Small intestine (tissue), 7 donors: Measurements from ENCODE around the gene GCNA. TPM values are rescaled to one million over a fixed set of nuclear protein-coding genes. Genes with fewer than 3 reads are reported as not detected.

ENCODE experiments used
- DNase-seq, 2 donors: peaks; one replicate each; pipeline versions ENCODE4 v3.0.0 to v3.0.0-alpha.2; 2013
- FAIRE-seq: peaks from 2 replicates; lab custom pipeline; 2012; peaks lifted over from hg19 to GRCh38; lab: Jason Lieb, UNC
- H3K27ac ChIP-seq, 3 donors: one replicate each; pipeline ENCODE4 v1.5.1; 2013; ENCODE audit warnings: low read length in 2 of 3, mild to moderate bottlenecking in 2 of 3, control low read depth in 1 of 3, inconsistent platforms in 1 of 3, low read depth in 1 of 3, moderate library complexity in 1 of 3
- H3K27me3 ChIP-seq, 3 donors: one replicate each; pipeline ENCODE4 v1.6.1; 2013; ENCODE audit warnings: low read length in 3 of 3, inconsistent platforms in 1 of 3; ENCODE audit not compliant: control insufficient read depth in 3 of 3, insufficient read depth in 3 of 3
- H3K36me3 ChIP-seq, 3 donors: one replicate each; pipeline ENCODE4 v1.6.1; 2013; ENCODE audit warnings: low read length in 3 of 3, inconsistent platforms in 1 of 3, low read depth in 1 of 3, mild to moderate bottlenecking in 1 of 3, moderate library complexity in 1 of 3; ENCODE audit not compliant: control insufficient read depth in 3 of 3, insufficient read depth in 2 of 3
- H3K4me1 ChIP-seq, 3 donors: one replicate each; pipeline ENCODE4 v1.6.1; 2013; ENCODE audit warnings: low read length in 2 of 3, inconsistent platforms in 1 of 3, low read depth in 1 of 3, mild to moderate bottlenecking in 1 of 3, moderate library complexity in 1 of 3; ENCODE audit not compliant: control insufficient read depth in 3 of 3, insufficient read depth in 2 of 3
- H3K4me3 ChIP-seq, 3 donors: one replicate each; pipeline ENCODE4 v1.5.1; 2013; ENCODE audit warnings: low read length in 3 of 3, control low read depth in 1 of 3, inconsistent platforms in 1 of 3, low read depth in 1 of 3, mild to moderate bottlenecking in 1 of 3, moderate library complexity in 1 of 3
- H3K9me3 ChIP-seq, 2 donors: one replicate each; pipeline ENCODE4 v1.6.1; 2013; ENCODE audit warnings: low read depth in 1 of 2, low read length in 1 of 2; ENCODE audit not compliant: control insufficient read depth in 2 of 2, insufficient read depth in 1 of 2
- WGBS, 3 donors: extraction: QIAGEN DNeasy Blood & Tissue Kit; methylation state at CpG; one replicate each; pipeline ENCODE4 v1.1.7; 2013; 5-methylcytosine and 5-hydroxymethylcytosine counted together
- polyA plus RNA-seq, 4 donors: library from polyadenylated mRNA; stranded (reverse) in 3 of 4; unstranded in 1 of 4; fragments of 200-250 nt in 3 of 4; fragments of 120-200 nt in 1 of 4; gene quantifications; one replicate each; pipeline versions ENCODE4 v1.2.1 to v1.2.3, GENCODE V29; 2013
- donor health status: healthy with polysubstance abuse.
- donor health status: control.
- donor health status: control.
- donor health status: Bipolar disorder and iron deficiency.
- donor health status: healthy.

The GCNA gene
- polyA plus RNA-seq, 4 donors = 1.1 to 1.7 (median 1.5) TPM

DNA sequence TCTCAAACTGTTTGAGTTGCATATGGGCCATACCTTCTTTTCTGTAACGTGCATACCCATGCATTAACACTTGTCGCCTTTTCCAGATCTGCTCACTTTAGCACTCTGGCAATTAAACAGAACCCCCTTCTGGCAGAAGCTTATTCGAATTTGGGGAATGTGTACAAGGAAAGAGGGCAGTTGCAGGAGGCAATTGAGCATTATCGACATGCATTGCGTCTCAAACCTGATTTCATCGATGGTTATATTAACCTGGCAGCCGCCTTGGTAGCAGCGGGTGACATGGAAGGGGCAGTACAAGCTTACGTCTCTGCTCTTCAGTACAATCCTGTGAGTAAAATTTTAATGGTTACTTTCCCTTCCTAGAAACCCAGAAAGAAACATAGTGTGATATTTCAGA, 40.5 kb upstream of the GCNA start:
- FAIRE-seq = no peak
- 63 to 72% (median 72%) methylated on average over 9 of the region's 9 CpGs for WGBS, 3 donors

GRCh38 chrX:71540801-71541200, 37.4 kb upstream of the GCNA start:
- H3K4me1 ChIP-seq = peaks cover 0 to 12% (median 4%) of the 10 kb centered on the region in 3 donors
- H3K27ac ChIP-seq = peak overlapping the region in 1 of 3 donors; percentile 77
- no peak overlapping the region for H3K4me3 ChIP-seq
- H3K27me3 ChIP-seq = no peaks in the 10 kb centered on the region
- H3K36me3 ChIP-seq = peaks cover 0 to 20% (median 3%) of the 10 kb centered on the region in 3 donors
- WGBS, 3 donors = 29 to 48% (median 46%) methylated on average over 3 of the region's 3 CpGs
- no peak for FAIRE-seq
- no peaks in the 10 kb centered on the region for H3K9me3 ChIP-seq
- DNase-seq = peak in 1 of 2 donors; percentile 20

More for the DNA sequence above, 40.5 kb upstream of the GCNA start:
- peaks cover 0 to 7% (median 0%) of the 10 kb centered on the region in 3 donors for H3K36me3 ChIP-seq
- no peak overlapping the region for H3K4me3 ChIP-seq
- H3K9me3 ChIP-seq = no peaks in the 10 kb centered on the region
- H3K27me3 ChIP-seq = no peaks in the 10 kb centered on the region
- DNase-seq = no peak
- H3K4me1 ChIP-seq = peaks cover 0 to 7% (median 0%) of the 10 kb centered on the region in 3 donors
- no peak overlapping the region for H3K27ac ChIP-seq

GRCh38 chrX:71541210-71542022, 36.8 kb upstream of the GCNA start:
- Histone ChIP-seq H3K27ac (peak overlapping the region in 1 of 3 donors; percentile 38), H3K27me3 (no peaks in the 10 kb centered on the region), H3K9me3 (no peaks in the 10 kb centered on the region), H3K4me1 (peaks cover 0 to 12% (median 4%) of the 10 kb centered on the region in 3 donors), H3K4me3 (no peak overlapping the region), H3K36me3 (peaks cover 0 to 19% (median 3%) of the 10 kb centered on the region in 3 donors)
- WGBS, 3 donors = 33 to 47% (median 38%) methylated on average over 8 of the region's 8 CpGs
- FAIRE-seq = no peak
- DNase-seq = no peak

DNA sequence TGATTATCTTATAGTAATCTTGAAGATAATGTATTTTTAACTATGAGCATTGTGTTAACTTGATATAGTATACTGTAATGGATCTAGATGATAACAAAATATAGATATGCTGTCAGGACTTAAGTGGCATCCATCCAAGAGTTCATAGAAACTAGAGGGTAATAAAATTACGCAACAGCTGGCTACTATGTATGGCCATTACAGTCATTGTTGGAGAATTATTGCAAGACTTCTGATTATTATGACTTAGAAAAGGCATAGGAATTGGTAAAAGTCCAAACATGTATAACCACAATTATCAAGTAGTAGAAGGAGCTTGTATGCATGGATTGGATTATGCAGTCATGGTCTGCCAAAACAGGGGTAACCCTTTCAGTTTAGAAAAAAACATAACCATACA, 35.8 kb upstream of the GCNA start:
- peak; percentile 35 to 42 for DNase-seq
- WGBS, 3 donors = 13 to 47% (median 43%) methylated on average over 1 of the region's 1 CpG
- H3K36me3 ChIP-seq = peaks cover 0 to 25% (median 3%) of the 10 kb centered on the region in 3 donors
- peak overlapping the region in 1 of 3 donors; percentile 23 for H3K27ac ChIP-seq
- no peak overlapping the region for H3K4me3 ChIP-seq
- peaks cover 0 to 12% (median 4%) of the 10 kb centered on the region in 3 donors for H3K4me1 ChIP-seq
- no peaks in the 10 kb centered on the region for H3K9me3 ChIP-seq
- FAIRE-seq = no peak
- no peaks in the 10 kb centered on the region for H3K27me3 ChIP-seq

DNA sequence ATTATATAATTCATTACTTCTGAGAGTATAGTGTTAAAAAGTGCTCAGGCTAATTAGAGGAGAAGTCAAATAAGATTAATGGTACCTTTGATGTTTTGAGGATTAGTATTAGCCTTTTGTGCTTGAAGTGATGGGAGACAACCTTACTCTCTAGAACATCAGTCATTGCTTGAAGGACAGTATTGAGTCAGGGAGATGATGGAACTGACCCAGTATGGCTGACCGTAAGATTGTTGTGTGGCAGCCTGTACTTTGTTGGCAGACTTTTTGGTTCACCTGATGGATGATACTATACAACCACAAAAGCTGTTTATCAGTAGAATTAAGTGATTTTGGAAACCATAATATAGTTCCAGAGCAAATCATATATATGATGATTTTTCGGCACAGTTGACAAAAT, 35.4 kb upstream of the GCNA start:
- peaks cover 0 to 27% (median 3%) of the 10 kb centered on the region in 3 donors for H3K36me3 ChIP-seq
- no peaks in the 10 kb centered on the region for H3K9me3 ChIP-seq
- FAIRE-seq = no peak
- DNase-seq = no peak
- no peaks in the 10 kb centered on the region for H3K27me3 ChIP-seq
- no peak overlapping the region for H3K4me3 ChIP-seq
- 77 to 100% (median 78%) methylated on average over 2 of the region's 2 CpGs for WGBS, 3 donors
- H3K27ac ChIP-seq = peak overlapping the region in 1 of 3 donors; percentile 23
- H3K4me1 ChIP-seq = peaks cover 0 to 12% (median 4%) of the 10 kb centered on the region in 3 donors

DNA sequence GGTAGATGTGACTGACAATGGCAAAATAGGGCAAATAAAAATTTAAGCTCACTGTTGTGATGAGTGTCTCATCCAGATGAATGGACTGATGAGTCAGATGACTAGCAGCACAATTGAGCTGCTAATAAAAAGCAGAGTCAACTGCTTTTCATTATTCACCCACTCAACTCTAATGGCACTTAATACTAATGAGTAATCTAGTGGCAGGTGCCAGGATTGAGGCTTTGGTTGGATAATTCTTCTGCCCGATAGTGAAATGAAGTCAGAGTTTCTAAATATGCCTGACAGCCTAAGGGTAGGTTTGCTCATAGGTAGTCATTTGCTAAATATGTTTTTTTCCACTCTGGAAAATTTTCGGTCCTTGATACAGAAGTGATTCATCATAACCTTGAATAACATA, 34.9 kb upstream of the GCNA start:
- WGBS, 3 donors = 21 to 45% (median 28%) methylated on average over 2 of the region's 2 CpGs
- FAIRE-seq (no peak), DNase-seq (peak in 1 of 2 donors; percentile 13)
- Histone ChIP-seq H3K9me3 (no peaks in the 10 kb centered on the region), H3K27ac (peak overlapping the region in 1 of 3 donors; percentile 31), H3K4me1 (peaks cover 0 to 12% (median 4%) of the 10 kb centered on the region in 3 donors), H3K27me3 (no peaks in the 10 kb centered on the region), H3K4me3 (no peak overlapping the region), H3K36me3 (peaks cover 0 to 28% (median 3%) of the 10 kb centered on the region in 3 donors)

GRCh38 chrX:71545364-71545763, 32.9 kb upstream of the GCNA start:
- Histone ChIP-seq H3K9me3 (no peaks in the 10 kb centered on the region), H3K36me3 (peaks cover 0 to 36% (median 3%) of the 10 kb centered on the region in 3 donors), H3K27me3 (no peaks in the 10 kb centered on the region), H3K4me3 (no peak overlapping the region), H3K27ac (no peak overlapping the region), H3K4me1 (peaks cover 0 to 12% (median 4%) of the 10 kb centered on the region in 3 donors)
- 85 to 95% (median 94%) methylated on average over 7 of the region's 7 CpGs for WGBS, 3 donors
- FAIRE-seq (no peak), DNase-seq (no peak)

- DNase-seq = no peak
- H3K36me3 ChIP-seq = peaks cover 0 to 36% (median 3%) of the 10 kb centered on the region in 3 donors
- H3K27ac ChIP-seq = no peak overlapping the region
- H3K27me3 ChIP-seq = no peaks in the 10 kb centered on the region
- H3K4me3 ChIP-seq = no peak overlapping the region
- no peaks in the 10 kb centered on the region for H3K9me3 ChIP-seq
- FAIRE-seq = no peak
- 93 to 97% (median 94%) methylated on average over 13 of the region's 13 CpGs for WGBS, 3 donors
- peaks cover 0 to 8% (median 4%) of the 10 kb centered on the region in 3 donors for H3K4me1 ChIP-seq
Measured at GRCh38 chrX:71546879-71547278, 31.4 kb upstream of the GCNA start.
